Adrenal gland (tissue), 5 donors: ENCODE measurements around the gene ISLR.

Experiments used
- POLR2A ChIP-seq, 2 donors: fragments of 450-650 bp; IDR thresholded peaks; one replicate each; pipeline ENCODE4 v1.6.1; 2017; ENCODE audit warnings: antibody characterized with exemption in 2 of 2, mild to moderate bottlenecking in 2 of 2, moderate library complexity in 1 of 2
- TF ChIP-seq, protein P1 (sequence below), 6 experiments: fragments of 450-650 bp in 4 of 6; fragments of 200-600 bp in 2 of 6; sonication (generic) in 1 of 6; IDR thresholded peaks; 1 replicate in 5 of 6; 2 replicates in 1 of 6; pipeline versions ENCODE4 v1.5.1 to v1.8.0; 2016 to 2021; ENCODE audit warnings: antibody characterized with exemption in 6 of 6, mild to moderate bottlenecking in 2 of 6, moderate library complexity in 1 of 6
- donor health status: DM: no; HTN: no; CAD: no.

DNA sequence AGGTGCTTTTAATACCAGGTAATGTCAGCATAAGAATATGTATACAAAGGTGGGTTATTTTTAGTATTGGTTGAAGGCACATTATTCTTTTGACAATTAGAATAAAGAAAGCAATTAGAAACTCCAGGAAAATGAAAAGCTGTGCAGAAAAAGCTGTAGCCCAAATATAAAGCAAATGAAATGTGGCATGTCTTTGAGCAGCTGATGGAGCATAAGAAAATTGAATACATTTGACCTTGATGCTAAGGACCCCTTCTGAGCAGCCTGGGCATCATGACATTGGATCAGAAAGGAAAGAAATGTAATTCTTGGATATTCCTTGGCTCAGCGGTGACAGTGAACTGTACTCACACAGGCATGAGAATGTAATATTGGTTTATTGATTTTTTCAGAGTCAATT is 8.0 kb upstream of the ISLR start:
- TF ChIP-seq, protein P1, sequence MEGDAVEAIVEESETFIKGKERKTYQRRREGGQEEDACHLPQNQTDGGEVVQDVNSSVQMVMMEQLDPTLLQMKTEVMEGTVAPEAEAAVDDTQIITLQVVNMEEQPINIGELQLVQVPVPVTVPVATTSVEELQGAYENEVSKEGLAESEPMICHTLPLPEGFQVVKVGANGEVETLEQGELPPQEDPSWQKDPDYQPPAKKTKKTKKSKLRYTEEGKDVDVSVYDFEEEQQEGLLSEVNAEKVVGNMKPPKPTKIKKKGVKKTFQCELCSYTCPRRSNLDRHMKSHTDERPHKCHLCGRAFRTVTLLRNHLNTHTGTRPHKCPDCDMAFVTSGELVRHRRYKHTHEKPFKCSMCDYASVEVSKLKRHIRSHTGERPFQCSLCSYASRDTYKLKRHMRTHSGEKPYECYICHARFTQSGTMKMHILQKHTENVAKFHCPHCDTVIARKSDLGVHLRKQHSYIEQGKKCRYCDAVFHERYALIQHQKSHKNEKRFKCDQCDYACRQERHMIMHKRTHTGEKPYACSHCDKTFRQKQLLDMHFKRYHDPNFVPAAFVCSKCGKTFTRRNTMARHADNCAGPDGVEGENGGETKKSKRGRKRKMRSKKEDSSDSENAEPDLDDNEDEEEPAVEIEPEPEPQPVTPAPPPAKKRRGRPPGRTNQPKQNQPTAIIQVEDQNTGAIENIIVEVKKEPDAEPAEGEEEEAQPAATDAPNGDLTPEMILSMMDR (IDR thresholded peaks at IDR 0.05) = no peak
- TF ChIP-seq POLR2A (IDR thresholded peaks at IDR 0.05) = no peak
